GM19240 (cell line): ENCODE measurements around the gene TEAD1.

ENCODE experiments used
- DNase-seq: peaks from one replicate; pipeline ENCODE4 v3.0.0; 2011; ENCODE audit warnings: low spot score; ENCODE audit not compliant: insufficient read length

TEAD1 gene

DNA sequence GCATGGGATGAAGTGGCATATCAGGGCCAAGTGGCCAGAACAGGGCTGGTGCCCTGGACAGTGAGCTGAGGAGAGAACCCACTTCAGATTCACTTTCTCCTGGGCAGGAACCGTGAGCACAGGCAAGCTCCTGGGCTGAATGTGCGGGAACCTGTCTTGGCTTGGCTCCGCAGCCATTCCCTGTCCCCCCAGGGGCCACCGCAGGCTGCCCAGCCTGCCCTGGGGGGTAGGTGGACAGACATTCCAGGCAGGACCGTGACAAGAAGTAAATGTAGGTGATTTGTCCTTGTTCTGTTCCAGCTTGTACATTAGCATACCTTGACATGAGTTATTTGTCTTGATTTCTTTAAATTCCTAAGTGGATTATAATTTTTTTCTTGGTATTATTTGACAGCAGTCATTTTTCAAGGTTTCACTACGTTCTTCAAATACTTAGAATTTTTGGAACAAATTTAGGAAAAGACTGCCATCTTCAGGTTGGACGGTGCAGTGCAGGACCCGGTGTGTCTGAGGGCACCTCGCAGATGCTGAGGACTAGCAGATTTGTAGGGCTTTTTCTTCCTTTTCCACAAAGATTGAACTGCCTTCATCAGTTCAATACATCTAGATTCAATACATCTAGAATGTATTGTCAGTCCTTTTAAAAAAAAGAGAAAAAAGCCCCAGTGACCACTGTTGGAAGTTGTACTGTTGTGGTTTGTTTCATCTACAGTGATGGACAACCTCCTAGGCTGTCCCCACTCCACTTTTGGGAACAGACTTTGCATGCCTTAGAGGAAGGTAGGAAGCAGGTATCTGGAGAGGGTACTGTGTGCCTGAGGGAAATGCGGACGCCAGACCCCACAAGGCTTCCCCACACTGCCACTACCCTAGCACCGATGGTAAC is 219.8 kb downstream of the TEAD1 start:
- no peak for DNase-seq

DNA sequence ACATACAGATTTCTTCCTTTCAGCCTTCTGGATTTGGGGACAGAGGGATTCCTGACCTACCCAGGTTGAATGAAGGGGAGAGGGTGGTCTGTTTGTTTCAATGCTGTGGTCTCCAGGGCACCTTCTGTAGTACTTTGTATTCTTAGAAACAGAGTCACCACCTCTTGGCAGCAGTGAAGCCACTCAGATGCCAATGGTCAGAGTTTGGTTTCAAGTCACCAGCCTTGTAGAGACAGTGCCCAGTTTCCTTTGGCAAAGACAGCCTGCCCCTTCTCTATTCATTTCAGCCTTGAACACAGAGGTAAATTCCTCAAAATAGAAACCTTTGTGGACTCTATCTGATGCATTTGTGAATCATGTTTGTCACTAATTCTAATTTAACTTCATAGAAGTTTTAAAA is 223.2 kb downstream of the TEAD1 start:
- DNase-seq, result no peak

DNA sequence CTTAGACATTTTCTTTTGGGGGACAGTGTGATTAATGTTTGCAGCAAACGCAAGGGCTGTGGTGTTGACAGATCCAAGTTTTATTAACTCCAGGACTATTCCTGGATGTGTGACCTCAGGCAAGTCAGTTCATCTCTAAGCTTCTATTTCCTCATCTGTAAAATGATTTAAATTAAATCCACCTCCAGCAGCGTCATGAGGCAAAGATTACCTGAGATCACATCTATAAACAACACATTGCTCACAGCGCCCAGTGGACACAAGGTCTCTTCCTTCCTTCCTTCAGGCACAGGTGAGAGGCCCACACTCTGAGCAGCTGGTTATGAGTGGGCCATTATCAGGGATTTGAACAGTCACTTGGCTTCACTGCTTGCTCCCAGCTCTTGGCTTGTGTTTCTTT is 223.6 kb downstream of the TEAD1 start:
- no peak for DNase-seq

DNA sequence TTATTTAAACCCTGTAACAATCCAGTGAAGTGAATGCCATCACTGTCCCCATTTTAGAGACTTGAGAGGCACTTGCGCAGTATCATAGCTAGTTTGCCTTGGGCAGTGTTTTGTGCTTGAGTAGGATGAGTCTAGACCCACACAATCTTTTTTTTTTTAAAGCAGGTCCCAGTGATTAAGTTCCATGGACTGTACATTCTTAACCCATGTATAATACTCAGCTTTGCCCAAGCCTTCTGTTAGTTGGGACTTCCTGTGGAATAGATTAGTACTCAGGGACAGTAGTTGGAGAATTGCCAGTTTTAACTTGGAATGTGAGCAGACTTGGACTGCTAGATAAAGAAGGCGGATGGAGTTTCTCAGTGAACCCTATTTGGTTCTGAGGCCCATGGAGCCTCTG is 226.3 kb downstream of the TEAD1 start:
- DNase-seq, result no peak

DNA sequence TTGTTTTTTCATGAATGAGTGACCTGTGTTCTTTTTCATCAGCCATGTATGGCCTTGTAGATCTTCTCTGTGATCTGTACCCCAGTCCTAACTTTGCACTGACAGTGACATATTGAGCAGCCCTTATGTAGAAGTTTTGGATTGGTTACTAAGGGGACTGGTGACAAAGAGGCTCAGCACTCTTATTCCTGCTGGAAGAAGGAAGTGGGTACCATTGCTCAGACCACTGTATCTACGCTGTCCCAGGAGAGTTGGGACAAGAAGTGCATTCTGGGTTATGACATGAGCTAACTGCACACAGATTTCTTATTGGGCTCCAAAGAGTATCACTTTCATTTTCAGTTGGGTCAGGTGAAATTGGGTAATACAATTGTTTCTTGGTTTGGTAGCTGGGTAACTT is 227.1 kb downstream of the TEAD1 start:
- no peak for DNase-seq

DNA sequence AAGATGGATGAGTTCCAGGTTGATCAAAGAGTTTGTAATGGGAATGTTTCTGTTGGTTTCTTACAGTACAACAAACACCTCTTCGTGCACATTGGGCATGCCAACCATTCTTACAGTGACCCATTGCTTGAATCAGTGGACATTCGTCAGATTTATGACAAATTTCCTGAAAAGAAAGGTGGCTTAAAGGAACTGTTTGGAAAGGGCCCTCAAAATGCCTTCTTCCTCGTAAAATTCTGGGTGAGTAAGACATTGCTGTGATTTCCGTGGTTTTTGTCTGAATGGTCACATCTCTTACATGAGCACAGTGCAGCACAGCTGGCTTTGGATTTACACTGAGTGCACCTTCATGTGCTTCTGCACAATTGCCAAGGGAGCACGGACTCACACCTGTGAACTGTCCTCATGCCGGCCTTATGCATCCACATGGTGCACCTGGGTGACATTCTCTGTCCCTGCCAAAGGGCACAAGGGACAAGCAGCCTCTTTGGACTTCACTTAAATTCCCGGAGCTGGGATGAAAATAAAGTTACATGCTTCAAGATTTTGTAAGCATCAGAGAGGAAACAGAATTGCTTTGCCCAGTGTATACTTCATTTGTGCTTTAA is 227.8 kb downstream of the TEAD1 start:
- DNase-seq, result no peak

DNA sequence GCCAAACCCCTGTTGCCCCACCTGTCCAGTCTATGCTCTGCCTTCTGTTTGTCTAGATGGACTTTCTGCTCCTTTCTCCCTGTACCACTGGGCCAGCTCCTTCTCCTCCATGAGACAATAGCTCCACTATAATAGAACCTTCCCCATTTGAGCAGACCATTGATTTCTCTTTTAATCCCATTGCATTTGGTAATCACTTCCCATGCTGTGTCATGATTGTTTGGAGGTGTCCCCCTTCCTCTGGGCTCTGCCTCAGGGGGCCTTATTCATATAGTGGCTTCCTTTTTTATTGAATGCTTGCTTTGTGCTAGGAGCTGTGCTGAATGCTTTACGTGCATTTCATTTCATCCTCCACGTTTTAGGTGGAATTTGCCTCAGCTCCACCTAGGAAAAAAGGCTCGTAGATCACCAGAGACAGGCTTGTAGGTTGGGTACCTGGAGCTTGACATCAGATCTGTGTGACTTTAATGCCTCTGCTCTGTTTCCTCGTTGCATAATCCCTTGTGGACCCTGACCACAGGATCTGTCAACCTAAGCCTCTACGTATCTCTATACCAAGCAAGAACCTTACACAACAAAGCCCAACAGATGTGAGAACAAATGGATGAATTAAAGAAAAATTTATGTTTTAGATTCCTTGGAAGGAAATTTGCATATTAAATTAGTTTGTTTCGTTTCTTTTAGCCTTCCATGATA is 228.7 kb downstream of the TEAD1 start:
- DNase-seq, result no peak

DNA sequence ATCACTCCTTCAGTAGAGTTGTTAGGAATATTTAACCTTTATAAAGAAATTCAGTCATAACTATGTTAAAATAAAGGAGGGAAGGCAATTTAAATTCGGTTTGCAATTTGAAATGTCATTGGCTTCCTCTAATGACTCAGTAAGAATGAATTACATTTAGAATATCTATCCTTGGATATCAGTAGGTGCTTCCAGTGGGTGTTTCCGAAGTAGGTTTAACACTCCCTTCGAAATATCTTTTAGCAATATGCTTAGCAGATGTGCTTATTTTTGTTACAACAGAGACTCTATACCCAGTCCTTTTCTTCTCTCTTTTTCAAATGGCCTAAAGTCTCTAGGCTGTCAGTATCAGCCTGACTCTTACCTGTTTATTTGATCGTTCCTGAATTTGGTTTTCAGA is 231.2 kb downstream of the TEAD1 start:
- no peak for DNase-seq

DNA sequence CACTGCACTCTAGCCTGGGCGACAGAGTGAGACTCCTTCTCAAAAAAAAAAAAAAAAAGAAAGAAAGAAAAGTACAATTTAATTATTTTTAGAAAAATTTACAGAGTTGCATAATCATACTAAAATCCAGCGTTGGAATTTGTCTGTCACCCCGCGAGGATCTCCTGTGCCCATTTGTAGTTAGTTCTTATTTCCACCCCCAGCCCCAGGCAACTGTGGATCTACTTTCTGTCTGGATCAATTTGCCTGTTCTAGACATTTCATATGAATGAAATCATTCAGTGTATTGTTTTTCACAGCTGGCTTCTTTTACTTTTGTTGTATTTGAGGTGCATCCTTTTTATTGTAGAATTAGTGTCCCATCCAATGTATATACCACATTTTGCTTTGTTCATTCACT is 232.3 kb downstream of the TEAD1 start:
- DNase-seq, result no peak

DNA sequence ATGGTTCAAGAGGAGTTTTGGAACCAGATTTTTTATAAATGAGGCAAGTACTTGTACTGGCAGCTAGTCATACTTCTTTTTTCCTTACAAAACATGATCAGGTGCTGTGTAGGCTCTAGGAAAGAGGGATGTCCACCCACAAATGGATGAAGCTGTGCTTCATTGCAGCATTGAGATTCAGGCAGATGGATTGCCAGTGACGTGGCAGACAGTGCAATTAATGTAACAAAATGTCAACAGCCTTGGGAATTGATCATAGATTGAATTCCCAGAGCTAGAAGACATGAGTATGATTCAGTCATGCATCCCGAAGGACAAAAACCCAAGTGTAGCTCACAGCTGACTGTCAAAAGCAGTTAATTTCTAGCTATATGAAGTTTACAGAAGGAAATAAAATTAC is 235.7 kb downstream of the TEAD1 start:
- no peak for DNase-seq

DNA sequence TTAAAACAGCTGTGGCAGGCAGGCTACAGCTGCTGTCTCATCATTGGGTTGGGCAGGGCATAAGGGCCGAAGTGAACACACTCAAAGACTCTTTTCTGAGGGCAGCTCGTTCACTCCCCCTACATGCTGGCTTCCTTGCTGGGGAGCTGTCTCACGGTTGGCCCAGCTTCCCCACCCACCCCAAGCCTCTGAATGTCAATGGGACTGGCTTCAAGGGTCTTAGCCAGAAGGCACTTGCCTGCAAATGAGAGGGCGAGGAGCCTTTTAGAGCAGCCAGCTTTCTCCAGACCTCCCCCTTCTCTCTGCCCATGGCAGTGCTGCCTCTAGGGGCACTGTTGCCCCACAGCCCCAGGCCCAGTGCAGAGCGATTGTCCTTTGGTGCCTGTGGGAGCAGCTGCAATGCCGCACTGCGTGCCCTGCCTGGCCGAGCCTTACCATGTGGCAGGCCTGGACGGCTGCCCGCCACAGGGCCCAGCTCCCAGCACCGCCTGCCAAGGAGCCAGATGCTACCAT is 240.2 kb downstream of the TEAD1 start:
- no peak for DNase-seq

DNA sequence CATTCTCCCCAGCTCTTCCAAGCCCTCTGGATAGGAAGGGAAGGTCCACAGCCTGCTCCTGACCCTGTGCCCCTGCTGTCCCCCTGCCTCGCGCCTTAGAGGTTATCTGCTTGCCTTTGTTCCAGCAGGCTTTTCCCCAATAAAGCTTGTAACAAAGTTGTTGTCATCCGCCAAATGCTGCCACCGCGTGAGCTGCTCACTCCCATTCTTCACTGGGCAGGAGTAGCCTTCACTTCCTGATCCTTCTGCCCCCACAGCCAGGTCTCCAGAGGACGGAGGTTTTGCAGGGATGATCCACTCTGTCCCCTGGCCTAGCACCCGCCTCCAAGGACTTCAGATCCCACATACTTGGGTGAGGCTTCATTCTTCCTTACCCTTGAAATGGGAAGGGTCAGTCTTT is 240.9 kb downstream of the TEAD1 start:
- no peak for DNase-seq

DNA sequence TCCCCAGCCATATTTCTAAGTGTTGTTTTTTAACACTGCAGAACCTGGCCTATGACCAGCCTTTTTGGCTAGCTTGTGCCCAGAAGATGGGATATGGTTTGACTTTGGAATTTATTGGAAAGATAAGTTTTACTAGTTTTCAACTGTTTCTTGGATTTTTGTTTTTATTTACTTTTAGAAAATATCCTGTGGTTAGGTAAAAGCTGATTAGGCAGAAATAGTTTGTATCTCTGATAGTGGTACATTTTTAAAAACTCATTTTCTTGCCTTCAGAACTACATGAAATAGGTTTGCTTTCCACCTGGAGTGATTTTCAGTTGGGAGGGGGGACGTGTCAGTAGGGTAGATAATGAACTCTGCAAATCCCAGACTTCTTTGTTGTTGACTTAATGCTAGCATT is 243.6 kb downstream of the TEAD1 start:
- DNase-seq, result no peak

DNA sequence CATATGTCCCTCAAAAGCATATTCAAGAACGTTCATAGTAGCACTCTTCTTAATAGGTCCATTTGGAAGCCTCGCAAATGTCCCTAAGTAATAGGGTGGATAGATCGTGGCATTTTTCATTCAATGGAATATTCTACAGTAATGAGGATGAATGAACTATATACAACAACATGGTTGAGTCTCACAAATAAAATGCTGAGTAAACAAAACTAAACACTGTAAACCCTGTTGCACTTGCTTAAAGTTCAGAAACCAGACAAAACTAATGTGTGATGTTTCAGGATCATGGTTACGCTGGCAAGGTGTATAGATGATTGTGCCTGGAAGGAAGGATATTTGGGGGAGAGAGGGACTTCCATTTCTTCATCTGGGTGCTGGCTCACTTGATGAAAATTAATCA is 244.4 kb downstream of the TEAD1 start:
- no peak for DNase-seq

DNA sequence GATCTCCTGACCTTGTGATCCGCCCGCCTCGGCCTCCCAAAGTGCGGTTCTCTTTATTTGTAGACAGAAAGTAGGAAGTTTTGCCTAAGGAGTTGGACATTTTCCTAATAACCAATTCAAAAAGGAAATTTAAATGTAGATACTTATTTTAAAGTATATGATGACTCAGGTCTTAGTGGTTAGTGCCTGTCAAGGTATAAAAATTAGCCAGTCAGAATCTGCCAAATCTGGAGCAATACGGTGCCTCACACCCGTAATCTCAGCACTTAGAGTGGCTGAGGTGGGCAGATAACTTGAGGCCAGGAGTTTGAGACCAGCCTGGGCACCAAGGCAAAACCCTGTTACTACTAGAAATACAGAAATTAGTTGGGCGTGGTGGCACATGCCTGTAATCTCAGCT is 248.2 kb downstream of the TEAD1 start:
- no peak for DNase-seq

DNA sequence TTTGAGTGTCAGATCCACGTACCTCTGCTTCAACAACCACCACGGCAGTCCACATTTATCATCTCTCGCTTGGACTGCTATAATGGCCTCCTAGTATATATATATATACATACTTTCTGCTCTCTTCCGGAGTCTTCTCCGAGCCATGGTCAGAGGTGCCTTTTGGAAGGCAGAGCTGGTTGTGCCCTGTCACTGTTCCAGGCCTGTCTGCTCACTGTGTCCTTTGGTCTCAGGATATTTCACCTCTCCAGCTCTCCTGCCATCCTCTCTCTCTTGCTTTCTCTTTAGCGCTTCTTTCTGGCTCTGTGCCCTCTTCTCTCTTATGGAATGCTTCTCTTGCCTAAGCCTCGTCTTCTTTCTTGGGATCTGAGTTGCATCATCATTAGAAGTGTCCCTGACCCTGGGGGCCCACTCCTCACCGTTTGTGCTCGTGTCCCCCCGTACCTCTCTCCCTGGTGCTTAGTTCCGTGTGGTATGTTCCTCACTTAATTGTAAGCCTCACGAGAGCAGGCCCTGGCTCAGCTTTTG is 248.8 kb downstream of the TEAD1 start:
- no peak for DNase-seq

DNA sequence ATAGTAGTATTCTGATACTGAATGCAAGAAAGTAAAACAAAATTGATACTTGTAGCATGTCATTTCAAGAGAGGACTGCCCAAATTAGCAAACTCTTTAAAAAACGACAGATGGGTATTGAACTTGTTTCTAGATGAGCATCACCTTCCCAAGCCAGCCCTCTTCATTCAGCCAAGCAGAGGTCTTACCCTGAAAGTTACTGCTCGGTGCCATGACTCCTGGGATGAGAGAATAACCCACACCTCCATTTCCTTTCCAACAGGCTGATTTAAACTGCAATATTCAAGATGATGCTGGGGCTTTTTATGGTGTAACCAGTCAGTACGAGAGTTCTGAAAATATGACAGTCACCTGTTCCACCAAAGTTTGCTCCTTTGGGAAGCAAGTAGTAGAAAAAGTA is 250.4 kb downstream of the TEAD1 start:
- DNase-seq, result no peak

DNA sequence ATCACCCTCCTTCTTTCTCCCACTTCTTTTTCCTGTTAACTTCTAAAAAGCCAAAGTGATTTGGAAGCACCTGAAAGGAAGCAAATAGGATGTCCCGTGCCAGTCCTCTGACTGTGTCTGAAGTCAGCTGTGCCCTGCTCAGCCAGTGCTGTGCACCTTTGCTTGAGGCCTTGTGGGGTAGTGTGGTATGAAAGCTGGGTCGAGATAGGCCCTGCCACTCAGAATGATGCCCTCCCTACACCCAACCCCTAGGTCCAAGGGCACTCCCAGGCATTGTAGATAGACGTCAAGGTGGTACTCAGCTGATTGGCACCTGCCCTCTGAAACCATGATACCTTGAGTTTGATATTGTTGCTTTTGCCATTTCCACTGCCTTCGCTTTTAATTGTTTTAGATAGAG is 251.3 kb downstream of the TEAD1 start:
- DNase-seq, result no peak

DNA sequence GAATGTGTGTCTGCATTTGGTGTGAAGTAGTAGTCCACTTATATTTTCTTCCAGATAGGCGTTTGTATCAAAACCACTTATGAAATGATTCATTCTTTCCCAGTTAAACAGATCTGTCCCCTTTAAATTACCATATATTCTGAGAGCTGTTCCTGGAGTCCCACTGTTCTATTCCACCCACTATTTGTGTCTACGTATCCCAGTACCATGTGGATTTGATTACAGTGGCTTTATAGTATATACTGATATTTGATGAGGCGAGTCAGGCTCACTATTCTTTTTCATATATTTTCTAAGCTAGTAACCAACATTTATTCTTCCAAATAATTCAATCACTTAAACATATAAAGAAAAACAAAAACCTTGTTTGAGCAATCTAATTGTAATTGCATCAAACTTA is 253.0 kb downstream of the TEAD1 start:
- no peak for DNase-seq

DNA sequence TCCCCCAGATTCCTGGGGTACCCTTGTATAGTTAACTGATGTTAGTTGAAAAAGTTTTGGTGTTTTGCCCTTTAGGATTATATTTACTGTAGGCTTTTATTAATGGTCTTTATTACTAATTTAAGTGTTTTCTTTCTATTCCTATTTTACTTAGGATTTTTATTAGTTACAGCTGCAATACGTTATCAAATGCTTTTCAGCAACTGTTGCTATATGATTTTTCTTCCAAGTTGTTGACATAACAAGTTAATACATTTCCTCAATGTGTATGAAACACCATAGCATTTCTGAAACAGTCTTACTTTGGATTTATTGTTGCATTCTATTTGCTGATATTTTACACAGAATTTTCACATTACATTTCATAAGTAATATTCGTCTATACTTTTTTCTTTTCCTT is 253.7 kb downstream of the TEAD1 start:
- DNase-seq, result no peak

DNA sequence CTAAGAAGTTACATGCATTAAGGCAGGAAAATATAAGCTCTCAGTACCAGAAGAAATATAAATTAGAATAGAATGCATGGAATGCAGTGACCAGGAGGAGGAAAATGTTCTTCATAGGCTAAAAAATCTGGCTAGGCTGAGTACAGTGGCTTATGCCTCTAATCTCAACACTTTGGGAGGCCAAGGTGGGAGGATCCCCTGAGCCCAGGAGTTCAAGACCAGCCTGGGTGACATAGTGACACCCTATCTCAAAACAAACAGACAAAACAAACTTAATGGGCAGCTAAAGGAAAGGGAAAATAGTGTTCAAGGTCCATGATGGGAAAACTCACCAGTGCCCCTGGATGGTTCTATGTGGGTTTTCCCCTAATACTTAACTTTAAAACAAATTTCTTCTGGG is 256.6 kb downstream of the TEAD1 start:
- no peak for DNase-seq

DNA sequence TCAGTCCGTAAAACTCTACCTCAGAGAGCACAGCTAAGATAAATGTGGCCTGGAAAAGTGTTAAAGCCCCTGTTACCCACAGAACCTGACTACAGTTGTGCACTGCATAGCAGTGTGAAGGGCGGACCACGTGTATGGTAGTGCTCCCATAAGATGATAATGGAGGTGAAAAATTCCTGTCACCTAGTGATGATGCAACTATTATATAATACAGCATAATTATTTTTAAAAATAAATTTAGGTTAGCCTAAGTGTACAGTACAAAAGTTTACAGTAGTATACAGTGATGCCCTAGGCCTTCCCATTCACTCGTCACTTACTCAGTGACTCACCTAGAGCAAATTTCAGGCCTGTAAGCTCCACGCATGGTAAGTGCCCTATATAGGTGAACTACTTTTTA is 258.3 kb downstream of the TEAD1 start:
- DNase-seq, result no peak
